NCI-H82 treated with DMSO at 0.1 percent for 48 hours (cell line): ENCODE data around the gene OXTR.

Experiments
- DNase-seq: peaks from one replicate; lab custom pipeline; 2025; ENCODE audit not compliant: unreplicated experiment; lab: John Stamatoyannopoulos, UW

The OXTR gene

DNA sequence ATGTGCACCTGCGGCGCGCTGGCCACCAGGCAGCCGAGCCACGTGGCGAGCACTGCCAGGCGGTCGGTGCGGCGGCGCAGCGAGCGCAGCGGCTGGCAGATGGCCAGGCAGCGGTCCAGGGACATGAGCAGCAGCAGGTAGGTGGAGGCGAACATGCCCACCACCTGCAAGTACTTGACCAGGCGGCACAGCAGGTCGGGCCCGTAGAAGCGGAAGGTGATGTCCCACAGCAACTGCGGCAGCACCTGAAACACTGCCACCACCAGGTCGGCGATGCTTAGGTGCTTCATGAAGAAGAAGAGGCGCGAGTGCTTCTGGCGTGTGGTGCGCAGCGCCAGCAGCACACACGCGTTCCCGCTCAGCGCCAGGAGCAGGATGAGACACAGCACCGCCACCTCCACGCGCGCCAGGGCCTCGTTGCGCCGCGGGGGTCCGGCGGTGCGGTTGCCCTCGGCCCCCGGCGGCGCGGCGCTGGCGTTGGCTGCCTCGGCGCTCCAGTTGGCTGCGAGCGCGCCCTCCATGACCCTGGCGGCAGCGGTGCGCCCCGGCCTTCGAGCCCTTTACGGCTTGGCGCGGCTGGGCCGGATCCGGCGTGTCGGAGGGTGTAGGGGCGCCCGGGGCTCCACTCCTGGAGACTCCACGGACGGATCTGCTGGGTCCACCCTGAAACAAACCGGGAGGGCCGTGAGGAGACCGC, 1.6 kb downstream of the OXTR start:
- no peak for DNase-seq

DNA sequence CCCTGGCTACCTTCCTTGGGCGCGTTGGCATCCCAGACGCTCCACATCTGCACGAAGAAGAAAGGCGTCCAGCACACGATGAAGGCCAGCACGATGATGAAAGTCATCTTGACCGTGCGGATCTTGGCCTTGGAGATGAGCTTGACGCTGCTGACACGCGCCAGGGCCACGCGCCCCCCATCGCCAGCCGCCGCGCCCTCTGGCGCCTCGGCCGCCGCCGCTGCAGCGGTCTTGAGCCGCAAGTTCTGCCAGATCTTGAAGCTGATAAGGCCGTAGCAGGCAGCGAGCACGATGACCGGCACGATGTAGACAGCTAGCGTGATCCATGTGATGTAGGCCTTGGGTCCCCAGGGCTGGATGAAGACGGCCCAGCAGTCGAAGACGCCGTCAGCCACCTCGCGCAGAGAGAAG, 2.2 kb downstream of the OXTR start:
- no peak for DNase-seq

DNA sequence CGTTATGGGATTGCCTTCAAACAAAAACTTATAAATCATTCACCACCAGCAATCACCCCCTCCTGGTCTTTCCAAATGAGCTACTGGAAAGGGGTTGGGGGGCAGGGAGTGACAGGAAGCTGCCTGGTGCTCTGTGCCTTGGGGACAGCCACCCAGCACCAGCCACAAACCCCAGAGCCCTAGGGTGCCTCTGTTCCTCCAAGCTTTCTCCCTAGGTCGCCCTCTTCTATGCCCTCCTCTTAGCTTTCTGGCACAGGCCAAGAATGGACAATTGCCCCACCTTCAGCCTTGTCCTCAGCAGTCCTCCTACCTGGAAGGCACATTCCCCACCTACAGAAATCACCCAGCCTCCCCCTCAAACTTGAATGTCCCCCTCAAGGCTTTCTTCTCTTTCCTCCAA, 3.3 kb downstream of the OXTR start:
- no peak for DNase-seq

DNA sequence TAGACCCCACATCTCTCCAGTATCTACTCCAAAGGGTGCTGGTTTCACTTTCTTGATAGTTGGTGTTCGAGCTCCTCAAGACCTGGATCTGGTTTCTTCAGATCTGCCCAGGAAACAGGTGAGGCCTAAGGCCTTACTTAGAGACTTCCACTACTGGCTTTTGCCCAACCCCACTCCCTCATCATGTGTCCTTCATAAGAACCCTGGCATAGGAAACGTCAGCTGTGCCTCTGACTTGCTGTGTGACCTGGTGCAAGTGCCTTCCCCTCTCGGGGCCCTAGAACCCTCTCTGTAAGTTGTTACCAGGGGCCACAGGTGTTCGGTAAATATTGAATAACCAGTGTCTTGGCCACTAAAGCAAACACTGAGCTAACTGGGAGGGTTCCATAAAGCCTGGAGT, 3.9 kb downstream of the OXTR start:
- DNase-seq = no peak

DNA sequence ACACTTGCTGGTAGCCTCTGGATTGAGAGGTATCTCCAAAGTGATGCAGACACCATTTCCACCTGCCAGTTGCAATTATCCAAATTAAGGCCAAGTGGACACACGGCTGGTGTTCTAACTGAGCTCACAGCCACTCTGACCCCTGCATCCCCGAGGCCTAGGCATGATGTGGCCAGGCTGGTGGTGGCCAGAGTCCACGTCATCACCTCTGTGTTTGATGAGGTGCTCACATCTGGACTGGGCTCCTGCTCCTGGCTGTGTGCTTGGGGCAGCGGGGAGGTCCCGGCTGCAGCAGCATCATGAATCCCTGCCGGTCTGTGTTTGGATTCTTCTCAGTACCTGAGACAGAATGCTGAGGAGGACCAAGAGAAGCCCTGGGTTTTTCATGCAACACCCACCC, 4.9 kb downstream of the OXTR start:
- DNase-seq = no peak

DNA sequence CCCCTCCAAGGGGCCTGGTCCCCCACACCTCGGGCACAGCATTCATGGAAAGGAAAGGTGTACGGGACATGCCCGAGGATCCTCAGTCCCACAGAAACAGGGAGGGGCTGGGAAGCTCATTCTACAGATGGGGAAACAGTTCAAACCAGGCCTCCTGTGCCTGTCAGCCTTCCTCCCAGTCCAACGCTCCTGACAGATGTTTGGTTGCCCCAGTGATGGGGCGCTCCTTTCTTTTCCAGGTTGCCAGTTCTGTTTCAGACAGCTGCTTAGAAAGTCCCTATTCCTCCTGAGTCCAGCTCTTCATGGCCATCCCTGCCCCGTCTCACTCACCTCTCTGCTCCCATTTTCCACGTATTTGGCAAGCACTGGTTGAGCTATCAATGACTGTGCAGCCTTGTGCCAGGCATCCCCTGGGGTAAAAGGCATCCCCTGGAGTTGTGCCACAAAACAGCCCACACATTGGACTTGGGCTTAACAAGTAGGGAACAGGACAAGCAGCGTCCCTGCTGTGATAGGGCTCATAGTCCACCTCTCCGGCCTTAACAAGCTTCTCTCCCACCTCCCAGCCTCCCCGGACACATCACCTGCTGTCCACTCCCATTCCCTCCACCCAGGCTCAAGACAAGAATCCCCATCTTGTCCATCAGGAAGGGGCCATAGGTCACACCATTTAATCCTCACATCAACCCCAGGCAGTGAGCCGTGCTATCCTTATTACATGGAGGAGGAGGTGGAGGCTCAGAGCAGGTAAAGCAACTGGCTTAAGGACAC, 6.6 kb downstream of the OXTR start:
- DNase-seq = no peak

DNA sequence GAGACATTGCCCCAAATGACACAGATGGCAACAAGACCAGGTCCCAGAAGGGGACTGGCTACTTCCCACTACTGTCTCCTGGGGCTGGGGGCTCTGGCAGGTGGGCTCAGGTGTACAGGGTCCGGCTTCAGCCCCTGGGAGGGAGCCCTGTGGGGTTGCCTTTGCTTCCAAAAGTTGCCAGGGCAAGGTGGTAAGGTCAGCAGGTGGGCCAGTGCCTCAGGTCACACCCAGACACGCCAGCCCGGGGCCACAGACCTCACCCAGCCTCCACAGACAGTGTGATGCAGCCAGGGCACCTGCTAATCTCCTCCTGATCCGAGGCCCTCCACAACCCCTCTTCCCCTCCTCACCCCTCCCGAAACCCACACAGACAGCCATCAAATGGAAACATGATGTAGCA, 7.5 kb downstream of the OXTR start:
- DNase-seq = no peak

DNA sequence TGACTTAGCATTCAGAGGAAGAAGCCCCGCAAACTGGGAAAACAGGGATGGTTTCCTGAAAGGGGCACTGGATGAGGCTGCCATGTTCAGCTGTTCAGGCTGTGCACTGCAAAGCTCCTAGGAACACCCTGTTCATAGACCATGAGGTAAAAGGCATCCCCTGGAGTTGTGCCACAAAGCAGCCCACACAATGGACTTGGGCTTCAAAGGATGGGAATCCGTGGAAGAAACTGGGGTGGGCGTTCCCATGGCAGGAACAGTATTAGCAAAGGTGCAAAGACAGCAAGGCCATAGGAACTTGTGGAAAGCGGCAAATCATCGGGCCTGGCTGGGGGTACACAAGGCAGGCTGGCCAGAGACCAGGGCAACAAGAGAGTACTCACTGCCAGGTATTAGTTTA, 8.9 kb downstream of the OXTR start:
- no peak for DNase-seq

DNA sequence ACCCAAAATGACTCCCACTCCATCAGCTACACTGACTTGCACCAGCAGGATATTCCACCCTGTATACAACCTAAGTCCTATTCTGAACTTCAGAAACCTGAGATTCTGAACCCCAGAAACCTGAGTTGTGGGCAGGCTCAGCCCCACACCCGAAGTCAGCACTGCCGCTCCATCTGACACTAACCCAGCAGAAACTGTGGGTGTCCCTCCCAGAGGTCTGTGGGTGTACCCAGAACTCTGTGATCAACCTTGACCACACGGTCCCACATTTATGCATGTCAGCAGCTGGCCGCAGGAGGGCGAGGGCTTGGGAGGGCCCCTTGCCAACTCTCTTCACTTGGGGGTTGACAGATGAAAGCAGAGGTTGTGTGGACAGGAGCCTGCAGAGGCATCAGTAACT, 9.3 kb downstream of the OXTR start:
- DNase-seq = no peak

DNA sequence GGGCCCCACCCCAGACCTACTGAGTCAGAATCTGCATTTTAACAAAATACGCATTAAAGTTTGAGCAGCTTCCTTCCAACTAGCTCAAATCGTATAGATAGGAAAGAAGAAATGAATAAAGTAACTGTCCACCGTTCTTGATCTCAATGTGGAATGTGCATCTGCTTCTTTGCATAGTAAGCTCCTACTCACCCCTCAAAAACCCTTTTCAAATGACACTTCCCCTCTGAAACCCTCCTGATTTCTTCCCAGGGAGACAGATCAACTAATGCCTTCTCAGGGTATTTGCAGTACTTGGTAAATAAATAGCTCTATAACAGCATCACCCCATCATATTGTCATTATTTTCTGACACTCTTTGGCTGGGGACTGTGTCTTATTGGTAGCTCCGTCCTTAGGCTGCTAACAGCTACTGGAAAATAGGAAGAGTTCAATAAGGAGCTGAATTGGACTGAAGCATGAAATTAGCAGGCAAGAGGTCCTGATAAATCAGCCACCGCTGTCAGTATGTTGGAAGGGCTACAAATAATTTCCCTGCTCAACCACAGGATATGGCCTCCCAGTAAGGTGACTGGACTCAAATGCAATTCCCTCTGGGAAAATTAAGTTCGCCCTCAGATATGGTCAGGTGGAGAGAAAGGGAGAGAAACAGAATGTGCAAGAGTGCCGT, 10.2 kb downstream of the OXTR start:
- no peak for DNase-seq

DNA sequence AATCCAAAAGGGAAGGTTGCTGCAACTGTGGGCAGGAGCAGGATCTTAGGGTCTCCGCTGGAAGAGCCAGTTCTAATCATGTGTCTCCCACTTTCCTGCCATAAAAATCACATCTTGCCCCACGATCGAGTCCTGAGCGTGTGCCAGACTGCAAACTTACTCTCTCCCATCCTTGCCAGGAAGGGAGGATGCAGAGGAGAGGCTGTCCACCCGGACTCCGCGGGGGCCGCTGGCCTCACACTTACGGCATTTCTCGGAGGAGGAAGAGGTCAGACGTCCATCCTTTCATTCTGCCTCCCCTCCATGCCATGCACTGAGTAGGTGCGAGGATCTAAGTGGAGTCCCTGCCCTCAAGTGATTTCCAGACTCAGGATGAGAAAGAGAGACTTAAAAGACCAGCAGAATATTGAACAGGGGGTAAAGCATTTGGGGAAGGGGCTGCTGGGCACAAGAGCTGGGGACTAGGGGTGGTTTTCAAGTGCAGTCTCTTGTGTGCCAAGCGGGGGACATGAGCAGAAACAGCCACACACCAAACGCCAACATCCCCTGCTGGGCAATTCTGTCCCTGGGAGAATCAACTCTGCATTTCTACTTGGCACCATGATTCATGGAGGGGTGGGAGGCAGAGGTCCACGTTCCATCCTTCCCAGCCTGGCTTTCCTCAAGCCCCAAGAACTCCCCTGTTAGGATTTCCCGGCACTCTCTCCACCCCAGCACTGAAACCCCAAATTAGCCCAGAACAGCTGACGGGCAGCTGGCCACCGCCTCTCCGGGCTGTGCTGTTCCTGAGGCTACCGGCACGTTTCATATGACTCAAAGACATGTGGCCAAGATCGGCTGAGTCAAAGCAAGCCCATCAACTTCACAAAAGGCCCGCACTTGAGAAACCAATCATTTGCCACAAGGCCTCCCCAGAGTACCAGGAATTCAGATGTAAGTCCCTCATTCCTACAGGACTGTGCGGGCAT, 11.6 kb downstream of the OXTR start:
- DNase-seq = no peak

DNA sequence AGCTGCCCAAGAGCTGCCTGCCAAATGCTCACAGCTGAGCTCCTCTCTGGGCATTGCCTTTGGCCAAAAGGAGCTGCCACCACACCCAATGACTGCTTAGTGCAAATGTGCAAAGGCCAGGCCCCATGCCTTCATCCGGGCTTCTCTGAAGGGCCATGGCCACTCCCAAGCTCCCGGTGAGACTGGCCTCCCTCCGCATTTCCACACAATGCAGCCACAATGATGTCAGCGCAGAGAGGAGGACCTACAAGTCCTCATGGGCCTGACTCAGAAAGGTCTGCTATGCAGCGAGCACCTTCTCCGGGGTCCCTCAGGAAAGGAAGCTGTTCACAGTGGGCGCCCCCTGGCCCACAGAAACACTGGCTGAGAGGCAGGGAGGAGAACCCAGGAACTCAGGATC, 12.7 kb downstream of the OXTR start:
- DNase-seq = no peak

DNA sequence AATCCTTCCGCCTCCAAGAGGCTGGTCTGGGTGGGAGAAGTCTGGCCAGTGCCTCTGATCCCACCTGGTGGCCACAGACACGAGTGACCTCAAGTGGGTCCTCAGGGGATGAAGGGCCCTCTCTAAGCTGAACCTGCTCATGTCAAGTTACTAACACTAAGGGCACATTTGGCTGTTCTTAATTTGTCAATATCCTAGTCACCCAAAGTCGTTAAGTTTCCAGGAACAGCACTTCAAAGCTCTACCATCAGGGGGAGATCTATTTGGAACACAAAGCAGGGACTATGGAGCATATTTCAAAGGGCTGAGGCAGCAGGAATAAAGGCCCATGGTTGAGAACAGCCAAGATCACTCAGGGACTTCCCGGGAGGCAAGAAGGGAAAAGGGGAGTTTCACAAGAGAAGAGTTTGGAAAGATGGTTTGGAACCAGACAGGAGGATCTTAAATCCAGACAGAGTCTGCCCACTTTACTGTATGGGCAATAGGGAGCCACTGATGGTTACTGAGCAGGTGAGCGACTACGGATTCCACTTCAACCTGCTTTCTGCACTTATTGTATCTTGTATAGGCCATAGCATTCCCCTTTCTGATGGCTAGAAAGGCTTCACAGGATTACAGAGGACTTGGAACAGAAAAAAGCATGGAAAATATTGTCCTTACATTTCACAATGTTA, 13.7 kb downstream of the OXTR start:
- no peak for DNase-seq

DNA sequence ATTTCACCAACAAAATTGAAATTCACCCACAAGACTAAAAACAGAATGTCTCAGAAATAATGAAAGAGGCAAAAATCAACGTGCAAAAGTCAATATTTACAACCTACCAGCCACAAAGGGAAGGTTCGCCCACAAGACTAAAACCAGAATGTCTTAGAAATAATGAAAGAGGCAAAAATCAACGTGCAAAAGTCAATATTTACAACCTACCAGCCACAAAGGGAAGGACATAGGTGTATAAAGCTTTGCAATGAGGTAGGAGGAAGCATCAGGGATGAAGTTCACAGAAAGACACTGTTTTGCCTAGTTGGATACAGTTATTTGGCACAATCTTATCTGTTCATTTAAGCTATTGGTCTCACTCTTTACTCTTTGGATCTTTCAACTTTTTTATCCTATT, 14.3 kb downstream of the OXTR start:
- no peak for DNase-seq

DNA sequence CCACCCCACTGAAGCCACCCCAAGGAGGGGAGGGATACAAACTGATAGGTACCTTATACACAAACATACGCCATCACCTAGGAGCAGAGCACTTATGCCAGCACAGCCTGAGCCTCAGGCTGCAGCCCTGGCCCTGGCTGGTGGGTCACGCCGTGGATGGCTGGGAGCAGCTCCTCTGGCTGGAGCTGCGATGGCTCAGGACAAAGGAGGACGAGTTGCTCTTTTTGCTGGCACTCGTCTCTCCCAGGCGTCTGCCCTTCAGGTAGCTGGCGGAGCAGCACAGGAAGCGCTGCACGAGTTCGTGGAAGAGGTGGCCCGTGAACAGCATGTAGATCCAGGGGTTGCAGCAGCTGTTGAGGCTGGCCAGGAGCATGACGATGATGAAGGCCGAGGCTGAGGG, 16.6 kb downstream of the OXTR start:
- DNase-seq = no peak

DNA sequence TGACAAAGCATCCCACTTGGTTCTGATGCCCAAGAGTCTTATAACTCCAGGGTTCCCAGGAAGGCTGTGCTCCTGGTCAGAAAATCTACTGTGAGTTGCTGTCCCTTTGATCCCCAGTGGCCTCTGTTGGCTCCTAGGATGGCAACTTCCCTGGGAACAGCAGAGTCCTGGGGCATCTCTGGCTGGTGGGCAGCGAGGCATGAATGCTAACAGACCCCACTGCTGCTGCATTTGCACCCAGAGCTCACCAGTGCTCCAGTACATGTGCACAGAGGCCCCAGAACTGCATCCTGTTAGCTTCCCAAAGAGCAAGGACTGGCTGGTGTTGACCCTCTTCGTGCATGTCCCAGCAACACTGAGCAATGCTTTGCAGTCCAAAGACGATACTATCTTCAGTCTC, 20.1 kb downstream of the OXTR start:
- no peak for DNase-seq

DNA sequence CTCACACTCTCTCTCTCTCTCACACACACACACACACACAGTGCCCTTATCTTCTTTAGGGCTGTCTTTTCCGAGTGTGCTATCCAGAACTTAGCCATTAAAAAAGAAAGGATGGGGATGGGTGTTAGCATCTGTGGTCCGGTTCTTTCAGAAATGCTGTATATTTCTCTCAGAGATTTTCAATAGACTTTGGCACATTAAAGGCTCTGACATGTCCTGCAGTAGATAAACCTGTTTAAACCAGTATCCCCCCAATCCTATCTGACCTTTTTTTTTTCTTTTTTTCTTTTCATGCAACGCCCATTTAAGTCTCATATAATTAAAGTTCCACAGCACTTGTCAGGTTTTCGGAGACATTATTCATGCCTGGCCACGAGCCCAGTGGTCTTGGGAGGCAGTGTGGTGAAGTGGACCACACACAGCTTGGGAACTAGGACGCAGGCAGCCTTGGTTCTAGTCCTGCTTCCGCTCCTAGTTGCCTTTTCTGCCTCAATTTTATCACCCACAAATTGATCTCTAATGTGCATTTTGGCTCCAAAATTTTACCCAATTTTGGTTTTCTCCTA, 22.6 kb downstream of the OXTR start:
- DNase-seq = no peak

DNA sequence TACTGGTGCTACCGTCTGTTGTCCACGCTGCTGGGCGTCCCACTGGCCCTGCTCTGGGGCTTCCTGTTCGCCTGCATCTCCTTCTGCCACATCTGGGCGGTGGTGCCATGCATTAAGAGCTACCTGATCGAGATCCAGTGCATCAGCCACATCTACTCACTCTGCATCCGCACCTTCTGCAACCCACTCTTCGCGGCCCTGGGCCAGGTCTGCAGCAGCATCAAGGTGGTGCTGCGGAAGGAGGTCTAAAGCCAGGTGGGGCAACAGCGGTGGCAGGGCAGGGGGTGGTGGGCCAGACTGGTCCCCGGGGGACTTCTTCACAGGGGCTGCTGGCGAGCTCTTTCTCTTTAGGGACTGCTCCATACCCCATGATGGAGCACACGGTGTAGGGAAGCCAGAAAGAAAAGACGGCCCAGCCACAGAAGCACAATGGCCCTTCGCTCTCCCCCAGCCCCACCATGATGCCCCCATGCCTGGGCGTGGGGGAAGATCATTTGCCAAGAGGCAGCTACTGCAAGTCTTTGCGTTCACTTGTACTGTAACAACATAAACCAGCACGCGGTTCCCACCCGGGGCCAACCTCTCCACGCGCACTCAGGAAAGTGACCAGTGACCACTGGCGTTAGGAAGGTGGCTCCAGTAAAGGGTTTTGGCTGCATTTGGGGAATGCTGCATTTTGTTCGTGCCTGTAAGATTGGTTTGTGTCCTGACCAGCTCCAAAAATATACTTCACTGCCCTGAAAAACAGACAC, 23.6 kb downstream of the OXTR start:
- DNase-seq = no peak

DNA sequence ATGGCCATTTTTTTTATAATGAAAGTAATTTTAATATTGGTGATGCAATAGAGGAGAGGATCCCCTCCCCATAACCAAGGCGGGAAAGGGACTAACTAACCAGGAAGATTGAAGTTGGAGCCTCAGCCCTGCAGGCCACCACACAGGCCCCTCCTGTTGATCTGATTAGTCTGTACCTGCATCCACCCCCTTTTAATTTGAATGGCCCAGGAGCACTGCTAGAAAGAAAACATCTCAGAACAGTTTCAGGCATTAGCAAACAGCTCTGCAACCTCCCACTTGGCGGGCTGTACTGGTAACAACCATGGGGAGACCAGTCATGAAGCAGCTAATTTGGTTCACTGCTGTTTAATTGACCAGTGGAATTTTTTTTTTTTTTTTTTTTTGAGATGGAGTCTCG, 25.5 kb downstream of the OXTR start:
- no peak for DNase-seq
